ENCODE results near the gene EPC2.
"Not testable (repeated sequence)": the region's sequence is repeated elsewhere in the genome, so short reads cannot be mapped to it uniquely, and the experiment has no call there.

The EPC2 gene

GRCh38 chr2:148730085-148730484, 85.5 kb downstream of the EPC2 start:
- DNase-seq = no peak

GRCh38 chr2:148737742-148738141, 93.2 kb downstream of the EPC2 start:
- no peak for DNase-seq

- no peak for DNase-seq
These were observed 95.0 kb downstream of the EPC2 start for GRCh38 chr2:148739454-148740105.

GRCh38 chr2:148742373-148742772, 97.8 kb downstream of the EPC2 start:
- no peak for DNase-seq

GRCh38 chr2:148745151-148745851, 100.8 kb downstream of the EPC2 start:
- no peak for DNase-seq

GRCh38 chr2:148746973-148747372, 102.4 kb downstream of the EPC2 start:
- DNase-seq = no peak

- DNase-seq = no peak
These were observed 107.4 kb downstream of the EPC2 start for GRCh38 chr2:148751907-148752306.

GRCh38 chr2:148752977-148753376, 108.4 kb downstream of the EPC2 start:
- DNase-seq = no peak

- DNase-seq = no peak
These were observed 110.3 kb downstream of the EPC2 start for GRCh38 chr2:148754864-148755263.

- no peak for DNase-seq
These were observed 111.9 kb downstream of the EPC2 start for GRCh38 chr2:148756292-148756975.

GRCh38 chr2:148764815-148765214, 120.3 kb downstream of the EPC2 start:
- DNase-seq = no peak

GRCh38 chr2:148770047-148770446, 125.5 kb downstream of the EPC2 start:
- DNase-seq = no peak

GRCh38 chr2:148781544-148781943, 137.0 kb downstream of the EPC2 start:
- no peak for DNase-seq

- DNase-seq = no peak
These were observed 144.5 kb downstream of the EPC2 start for GRCh38 chr2:148789059-148789458.

- DNase-seq = not testable (repeated sequence)
These were observed 145.6 kb downstream of the EPC2 start for GRCh38 chr2:148790172-148790571.

GRCh38 chr2:148794558-148794957, 150.0 kb downstream of the EPC2 start:
- DNase-seq = no peak

- DNase-seq = no peak
These were observed 152.4 kb downstream of the EPC2 start for GRCh38 chr2:148796735-148797512.

GRCh38 chr2:148802448-148803220, 158.1 kb downstream of the EPC2 start:
- no peak for DNase-seq

- no peak for DNase-seq
These were observed 165.5 kb downstream of the EPC2 start for GRCh38 chr2:148810081-148810480.

GRCh38 chr2:148812306-148812705, 167.8 kb downstream of the EPC2 start:
- DNase-seq = no peak

- peak; percentile 24 for DNase-seq
These were observed 169.1 kb downstream of the EPC2 start for GRCh38 chr2:148813603-148814065.

GRCh38 chr2:148814143-148814859, 169.8 kb downstream of the EPC2 start:
- DNase-seq = no peak
